LNCAP (cell line): ENCODE results near the gene HSPG2.

Experiments
- CTCF ChIP-seq: fragments of 450-650 bp; IDR thresholded peaks from 2 replicates; pipeline ENCODE4 v1.5.1; 2017; ENCODE audit warnings: mild to moderate bottlenecking

The HSPG2 gene

GRCh38 chr1:21942464-21942863 lies 5.4 kb upstream of the HSPG2 start:
- TF ChIP-seq CTCF = no peak

- TF ChIP-seq CTCF = no peak
Measured at GRCh38 chr1:21941370-21941769, 4.3 kb upstream of the HSPG2 start.

- no peak for TF ChIP-seq CTCF
Measured at GRCh38 chr1:21940492-21940891, 3.4 kb upstream of the HSPG2 start.

GRCh38 chr1:21939650-21940374 lies 2.7 kb upstream of the HSPG2 start:
- peak; percentile 19; the same call in 1 of the 2 replicates for TF ChIP-seq CTCF

- TF ChIP-seq CTCF = no peak
Measured at GRCh38 chr1:21938732-21939538, 1.8 kb upstream of the HSPG2 start.

GRCh38 chr1:21937372-21938121 lies 437 bp upstream of the HSPG2 start:
- no peak for TF ChIP-seq CTCF

GRCh38 chr1:21936366-21937031 lies 611 bp downstream of the HSPG2 start:
- no peak for TF ChIP-seq CTCF
